Fibroblast of villous mesenchyme (primary cell): ENCODE measurements around the gene FAM168A. TPM values are rescaled to one million over a fixed set of nuclear protein-coding genes. Genes with fewer than 3 reads are reported as not detected.

Source experiments
- DNase-seq: peaks from one replicate; pipeline ENCODE4 v3.0.0-alpha.2; 2010; ENCODE audit warnings: low read depth
- H3K4me3 ChIP-seq: 2 replicates; pipeline ENCODE4 v1.5.1; 2011; ENCODE audit warnings: low read depth, mild to moderate bottlenecking, low read length
- total RNA-seq: library from RNA; depleted of rRNA; stranded (reverse); fragments of >200 nt; gene quantifications from 2 replicates; pipeline ENCODE4 v1.2.3, GENCODE V29; 2012
- TF ChIP-seq, protein P1 (sequence below): IDR thresholded peaks from 2 replicates; pipeline ENCODE4 v1.5.1; 2012; ENCODE audit warnings: low read depth, mild to moderate bottlenecking, low read length; ENCODE audit not compliant: insufficient read depth

The FAM168A gene
- total RNA-seq, 1 donor = 22.5 TPM

DNA sequence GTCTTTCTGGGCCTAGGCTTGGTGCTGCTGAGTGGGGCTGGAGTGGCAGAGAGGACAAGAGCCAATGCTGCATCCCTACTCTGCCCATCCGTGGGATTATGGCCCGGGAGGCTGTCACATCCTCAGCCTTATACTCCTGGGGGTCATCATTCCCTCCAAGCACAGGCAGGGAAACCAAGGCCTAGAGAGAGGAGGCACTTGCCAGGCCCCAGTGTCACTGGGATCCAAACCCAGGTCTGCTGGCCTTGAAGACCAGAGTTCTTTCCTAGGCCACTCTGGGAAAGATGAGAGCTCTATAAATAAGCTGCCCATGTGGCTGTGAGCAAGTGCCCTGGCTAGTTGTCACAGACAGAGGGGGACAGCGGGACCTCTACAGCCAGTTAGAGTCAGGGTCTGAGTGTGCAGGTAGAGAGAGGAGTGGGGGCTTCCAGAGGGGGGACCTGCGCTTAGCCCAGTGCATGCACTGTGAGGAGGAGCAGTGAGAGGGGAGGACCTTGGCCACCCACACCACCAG is 217.0 kb downstream of the FAM168A start:
- no peak overlapping the region for H3K4me3 ChIP-seq
- no peak for DNase-seq
- TF ChIP-seq, protein P1, sequence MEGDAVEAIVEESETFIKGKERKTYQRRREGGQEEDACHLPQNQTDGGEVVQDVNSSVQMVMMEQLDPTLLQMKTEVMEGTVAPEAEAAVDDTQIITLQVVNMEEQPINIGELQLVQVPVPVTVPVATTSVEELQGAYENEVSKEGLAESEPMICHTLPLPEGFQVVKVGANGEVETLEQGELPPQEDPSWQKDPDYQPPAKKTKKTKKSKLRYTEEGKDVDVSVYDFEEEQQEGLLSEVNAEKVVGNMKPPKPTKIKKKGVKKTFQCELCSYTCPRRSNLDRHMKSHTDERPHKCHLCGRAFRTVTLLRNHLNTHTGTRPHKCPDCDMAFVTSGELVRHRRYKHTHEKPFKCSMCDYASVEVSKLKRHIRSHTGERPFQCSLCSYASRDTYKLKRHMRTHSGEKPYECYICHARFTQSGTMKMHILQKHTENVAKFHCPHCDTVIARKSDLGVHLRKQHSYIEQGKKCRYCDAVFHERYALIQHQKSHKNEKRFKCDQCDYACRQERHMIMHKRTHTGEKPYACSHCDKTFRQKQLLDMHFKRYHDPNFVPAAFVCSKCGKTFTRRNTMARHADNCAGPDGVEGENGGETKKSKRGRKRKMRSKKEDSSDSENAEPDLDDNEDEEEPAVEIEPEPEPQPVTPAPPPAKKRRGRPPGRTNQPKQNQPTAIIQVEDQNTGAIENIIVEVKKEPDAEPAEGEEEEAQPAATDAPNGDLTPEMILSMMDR = no peak

DNA sequence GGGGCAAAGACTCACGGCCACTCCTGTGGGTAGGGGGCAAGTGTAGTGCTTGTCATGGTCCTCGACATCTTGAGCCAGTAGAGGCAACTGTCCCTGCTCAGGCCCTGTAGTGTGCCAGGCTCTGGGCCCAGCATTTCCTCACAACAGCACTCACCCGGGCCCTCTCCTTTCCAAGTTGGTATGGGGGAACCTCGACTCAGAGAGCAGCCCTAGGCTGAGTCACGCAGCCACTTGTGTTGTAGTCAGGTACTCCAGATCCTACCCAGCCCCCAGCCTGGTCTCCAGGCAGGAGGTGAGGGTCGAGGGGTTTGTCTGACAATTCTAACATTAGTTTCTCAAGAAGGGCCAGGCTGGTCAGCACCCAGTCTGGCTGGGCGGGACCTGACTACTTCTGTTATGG is 217.6 kb downstream of the FAM168A start:
- no peak overlapping the region for H3K4me3 ChIP-seq
- TF ChIP-seq, protein P1 = no peak
- no peak for DNase-seq

DNA sequence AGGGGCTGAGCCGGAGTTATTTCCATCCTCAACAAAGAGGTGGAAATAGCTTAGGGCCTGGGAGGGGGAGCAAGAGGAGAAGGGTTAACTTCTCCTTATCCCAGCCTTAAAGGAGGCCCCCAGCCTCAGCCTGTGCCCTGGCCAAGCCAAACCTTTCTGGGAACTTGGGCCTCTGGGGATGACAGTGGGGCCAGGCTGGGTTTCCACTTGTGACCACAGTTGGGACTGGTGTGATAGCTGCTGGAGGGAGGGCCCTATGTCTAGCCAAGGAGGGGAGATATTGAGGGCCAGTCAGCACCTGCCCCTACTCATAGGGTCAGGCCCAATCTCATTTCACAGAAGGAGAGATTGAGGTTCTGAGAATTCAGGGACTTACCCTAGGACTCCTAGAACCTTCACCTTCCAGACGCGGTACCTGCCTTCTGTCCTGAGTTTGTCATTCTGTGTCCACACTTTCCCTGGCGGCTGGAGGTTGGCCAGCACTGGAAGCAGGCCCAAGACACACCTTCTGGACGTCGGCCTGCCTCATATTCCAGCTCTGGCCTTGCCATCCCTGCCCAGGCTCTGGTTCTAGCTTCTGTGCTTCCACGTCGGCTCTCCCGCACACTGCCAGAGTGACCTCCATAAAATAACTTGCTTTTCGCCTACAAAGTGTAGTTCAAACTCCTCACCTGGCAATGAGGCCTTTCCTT is 218.6 kb downstream of the FAM168A start:
- no peak for DNase-seq
- TF ChIP-seq, protein P1 = no peak
- no peak overlapping the region for H3K4me3 ChIP-seq

DNA sequence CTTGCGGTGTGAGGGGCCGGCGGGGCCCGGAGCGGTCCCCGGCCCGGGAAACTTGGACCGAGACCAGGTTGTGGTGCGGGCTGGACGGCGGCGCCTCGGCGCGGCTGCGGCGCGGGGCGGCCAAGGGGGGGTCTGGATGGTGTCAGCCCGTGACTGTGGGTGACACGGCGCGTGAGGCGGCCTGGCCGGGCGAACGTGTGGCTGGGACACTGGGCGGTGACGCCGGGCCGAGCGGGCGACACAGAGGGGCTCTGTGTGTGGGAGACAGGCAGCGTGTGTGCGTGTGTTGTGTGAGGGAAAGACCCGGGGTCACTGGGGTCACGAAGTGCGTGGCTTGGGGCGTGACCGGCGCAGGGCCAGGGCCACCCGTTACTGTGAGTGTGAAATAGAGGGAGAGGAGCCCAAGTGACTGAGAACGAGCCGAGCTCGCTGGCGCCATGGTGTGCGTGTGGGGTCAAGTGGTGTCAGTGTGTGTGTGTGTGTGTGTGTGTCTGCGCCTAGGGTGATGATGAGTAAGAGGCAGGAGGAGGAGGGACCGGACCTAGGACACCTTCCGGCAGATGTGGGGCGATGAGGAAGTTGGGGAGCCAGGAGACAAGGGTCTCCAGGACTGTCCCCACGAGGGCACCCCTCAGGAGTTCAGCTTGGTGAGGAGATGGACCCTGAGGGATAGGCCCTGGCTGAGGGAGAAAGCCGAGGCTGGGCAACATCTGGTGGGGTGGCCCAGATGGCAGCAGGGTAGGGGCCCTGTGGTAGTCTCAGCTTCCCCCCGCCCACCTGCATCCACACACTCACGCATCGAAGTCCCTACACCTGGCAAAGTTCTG is 220.9 kb downstream of the FAM168A start:
- TF ChIP-seq, protein P1 = no peak
- peak; percentile 83 for DNase-seq
- peak overlapping the region; percentile 68 for H3K4me3 ChIP-seq

GRCh38 chr11:73376160-73376802 is 221.6 kb downstream of the FAM168A start, which contains the start of gene RELT:
Gene RELT, plus strand, starts transcription at chr11:73376399. Its CDS starts 12,738 bp downstream, at chr11:73389137.
- DNase-seq = peak; percentile 90
- H3K4me3 ChIP-seq = peak within 1 kb of the TSS; percentile 68
- TF ChIP-seq, protein P1 = peak; percentile 85

GRCh38 chr11:73375830-73376159 is 222.1 kb downstream of the FAM168A start:
- DNase-seq = no peak
- H3K4me3 ChIP-seq = no peak overlapping the region
- TF ChIP-seq, protein P1 = no peak
